Activated naive CD4-positive, alpha-beta T cell treated with anti-CD3 and anti-CD28 coated beads, Interleukin-2, amount 50 U/mL, for 24 hours (primary cell): ENCODE results near the gene CACNG8.
"Not testable (repeated sequence)": the region's sequence is repeated elsewhere in the genome, so short reads cannot be mapped to it uniquely, and the experiment has no call there.

Experiments used
- H3K27ac Mint-ChIP-seq: one replicate; pipeline ENCODE4 v1.8.0; 2021; ENCODE audit warnings: mild to moderate bottlenecking, mixed read lengths
- H3K27me3 Mint-ChIP-seq: one replicate; pipeline ENCODE4 v1.8.0; 2021; ENCODE audit warnings: mixed read lengths
- H3K36me3 Mint-ChIP-seq: one replicate; pipeline ENCODE4 v1.8.0; 2021; ENCODE audit warnings: mixed read lengths
- H3K4me1 Mint-ChIP-seq: one replicate; pipeline ENCODE4 v1.8.0; 2021; ENCODE audit warnings: mixed read lengths
- H3K4me3 Mint-ChIP-seq: one replicate; pipeline ENCODE4 v1.8.0; 2021; ENCODE audit warnings: mild to moderate bottlenecking, mixed read lengths
- H3K9me3 Mint-ChIP-seq: one replicate; pipeline ENCODE4 v1.8.0; 2021; ENCODE audit warnings: mixed read lengths

Gene CACNG8

DNA sequence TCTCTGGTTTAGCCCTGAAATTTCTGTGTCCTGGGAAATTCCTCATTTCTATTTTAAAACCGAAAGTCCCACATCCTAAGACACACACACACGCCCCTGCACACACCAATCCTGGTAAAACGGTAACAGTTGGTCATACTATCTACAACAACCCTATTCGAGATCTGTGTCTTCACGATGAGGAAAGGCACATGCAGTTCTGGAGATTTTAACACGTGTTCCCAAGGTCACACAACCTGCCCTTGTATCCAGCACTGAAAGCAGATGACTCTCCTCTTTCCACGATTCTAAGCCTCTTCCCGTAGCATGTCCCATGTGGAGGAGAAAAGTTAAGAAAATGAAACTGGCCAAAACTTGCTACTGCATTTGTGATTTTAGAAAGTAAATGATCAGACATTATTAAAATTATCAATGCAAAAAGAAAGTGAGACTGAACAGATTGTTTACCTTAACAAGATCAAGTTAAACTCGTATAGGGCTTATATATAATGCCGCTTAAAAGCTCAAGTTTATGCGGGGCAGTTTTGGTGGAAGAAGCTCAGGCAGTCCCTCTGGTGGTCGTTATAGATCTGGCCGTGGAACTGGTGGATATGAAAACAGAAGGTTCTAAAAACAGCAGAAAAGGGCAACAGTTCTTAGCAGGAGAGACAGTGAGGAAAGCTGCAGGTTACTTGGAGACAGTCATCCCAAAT, 68.3 kb downstream of the CACNG8 start:
- Mint-ChIP-seq H3K4me3 (no peak overlapping the region), H3K9me3 (no peaks in the 10 kb centered on the region), H3K27ac (no peak overlapping the region), H3K4me1 (peaks cover 4% of the 10 kb centered on the region), H3K27me3 (peaks cover 20% of the 10 kb centered on the region), H3K36me3 (no peaks in the 10 kb centered on the region)

DNA sequence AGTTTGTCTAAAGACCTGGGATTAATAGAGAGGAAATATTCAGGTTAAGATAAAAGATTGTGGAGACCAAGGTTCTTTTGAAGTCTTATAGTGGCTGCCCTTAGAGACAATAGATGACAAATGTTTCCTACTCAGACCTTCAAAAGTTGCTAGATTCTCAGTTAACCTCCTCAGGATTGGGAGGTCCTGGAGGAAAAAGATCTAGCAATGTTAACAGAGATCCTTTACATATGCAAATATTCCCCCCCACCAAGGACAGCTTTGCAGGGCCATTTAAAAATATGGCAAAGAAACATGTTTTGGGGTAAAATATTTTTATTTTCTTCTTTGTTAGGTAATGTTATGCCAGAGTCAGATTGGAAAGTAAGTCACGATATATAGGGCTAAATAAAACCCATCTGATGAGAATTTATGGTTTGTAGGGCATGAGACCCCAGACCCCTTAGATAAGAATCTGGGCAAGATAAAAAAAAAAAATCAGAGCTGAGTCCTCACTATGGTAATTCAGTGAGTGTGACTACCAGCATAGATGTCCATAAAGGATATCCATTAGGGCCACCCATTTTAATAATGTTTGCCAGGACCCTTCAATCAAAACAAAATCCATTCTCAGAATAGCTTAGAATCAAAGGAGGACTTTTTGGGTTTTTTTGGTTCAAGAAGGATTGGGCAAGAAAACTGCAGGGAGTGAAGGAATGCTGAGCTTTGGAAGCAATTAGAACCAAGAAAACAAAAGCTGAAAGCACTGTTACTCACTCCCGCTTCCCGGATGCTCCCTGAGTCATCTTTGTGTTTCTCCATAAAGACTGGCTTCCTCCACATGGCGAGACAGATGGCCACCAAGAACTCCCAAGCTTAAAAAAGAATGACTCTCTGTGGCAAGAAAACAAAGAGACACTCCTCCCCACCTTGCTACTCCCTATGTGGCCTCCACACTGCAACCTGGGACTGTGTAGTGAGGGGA, 72.8 kb downstream of the CACNG8 start:
- Mint-ChIP-seq H3K4me1 (no peaks in the 10 kb centered on the region), H3K4me3 (no peak overlapping the region), H3K36me3 (no peaks in the 10 kb centered on the region), H3K9me3 (no peaks in the 10 kb centered on the region), H3K27ac (no peak overlapping the region), H3K27me3 (peaks cover 19% of the 10 kb centered on the region)

- not testable (repeated sequence) for H3K9me3 Mint-ChIP-seq, H3K27ac Mint-ChIP-seq, H3K4me1 Mint-ChIP-seq, H3K36me3 Mint-ChIP-seq, H3K4me3 Mint-ChIP-seq
- peaks cover 12% of the 10 kb centered on the region for H3K27me3 Mint-ChIP-seq
Observed at GRCh38 chr19:54036542-54036941, 73.8 kb downstream of the CACNG8 start.
